Right cardiac atrium (tissue), 5 donors: ENCODE data around the gene GABRE. TPM values are rescaled to one million over a fixed set of nuclear protein-coding genes. Genes with fewer than 3 reads are reported as not detected.

Experiments used
- ATAC-seq, 2 donors: fragments of 200-7000 bp; cut with Tn5 transposase; one replicate each; pipeline versions ENCODE4 v1.8.0 to v1.9.1; 2020; ENCODE audit warnings: moderate library complexity in 2 of 2, mild to moderate bottlenecking in 1 of 2
- DNase-seq, 3 donors: peaks; one replicate each; pipeline ENCODE4 v3.0.0-alpha.2; 2020
- H3K27ac ChIP-seq: one replicate; pipeline ENCODE4 v1.5.1; 2013; ENCODE audit warnings: mild to moderate bottlenecking, low read length, control low read depth, moderate library complexity
- H3K27me3 ChIP-seq: one replicate; pipeline ENCODE4 v1.6.1; 2013; ENCODE audit not compliant: control insufficient read depth, insufficient read depth
- H3K4me1 ChIP-seq: one replicate; pipeline ENCODE4 v1.6.1; 2013; ENCODE audit warnings: low read length; ENCODE audit not compliant: control insufficient read depth, insufficient read depth
- H3K4me3 ChIP-seq: one replicate; pipeline ENCODE4 v1.5.1; 2013; ENCODE audit warnings: low read length, control low read depth
- H3K9me3 ChIP-seq: one replicate; pipeline ENCODE4 v1.6.1; 2013; ENCODE audit warnings: low read length; ENCODE audit not compliant: control insufficient read depth
- WGBS: extraction: QIAGEN DNeasy Blood & Tissue Kit; methylation state at CpG from one replicate; pipeline ENCODE4 v1.1.7; 2013; 5-methylcytosine and 5-hydroxymethylcytosine counted together
- intact Hi-C, 4 donors: fragments of 100-400 bp; cut with DNase I; formaldehyde crosslinking; loops; one replicate each; pipeline versions ENCODE4 v1.11.0 to v1.14.0; 2022 to 2023
- polyA plus RNA-seq: library from polyadenylated mRNA; stranded (reverse); fragments of 200-250 nt; gene quantifications from one replicate; pipeline ENCODE4 v1.2.3, GENCODE V29; 2013
- total RNA-seq, 4 donors: library from RNA; stranded (reverse); fragmentation: NEBNext Ultra II Directional; extraction: Animal tissue kit (Norgen Biotek cat#: 25700); gene quantifications; one replicate each; pipeline ENCODE4 v1.2.1, GENCODE V29; 2021
- donor health status: healthy with polysubstance abuse.
- donor health status: DM: no; HTN: yes; CAD: no.
- donor health status: DM: no; HTN: no; CAD: no.
- donor health status: DM: no; HTN: yes; CAD: no; lungs with severe emphysema.
- donor health status: DM: yes; HTN: yes; CAD: no.

The GABRE gene
- total and polyA plus RNA-seq, 5 donors, result 8.8 to 15.3 (median 11.9) TPM

GRCh38 chrX:151970027-151970426 is 4.4 kb downstream of the GABRE start:
- ATAC-seq, result no peak
- no peak overlapping the region for H3K27ac ChIP-seq
- H3K4me1 ChIP-seq, result peaks cover 2% of the 10 kb centered on the region
- intact Hi-C loops, result no loop called here
- no peaks in the 10 kb centered on the region for H3K27me3 ChIP-seq
- no peak overlapping the region for H3K4me3 ChIP-seq
- peak in 1 of 3 donors; percentile 14 for DNase-seq
- no peaks in the 10 kb centered on the region for H3K9me3 ChIP-seq
- WGBS, result 86% methylated on average over 7 of the region's 7 CpGs

GRCh38 chrX:151966236-151966635 is 8.2 kb downstream of the GABRE start:
- no peaks in the 10 kb centered on the region for H3K27me3 ChIP-seq
- DNase-seq, result no peak
- no peaks in the 10 kb centered on the region for H3K9me3 ChIP-seq
- peaks cover 2% of the 10 kb centered on the region for H3K4me1 ChIP-seq
- ATAC-seq, result no peak
- intact Hi-C loops, result no loop called here
- 86% methylated on average over 6 of the region's 6 CpGs for WGBS
- no peak overlapping the region for H3K4me3 ChIP-seq
- H3K27ac ChIP-seq, result no peak overlapping the region

GRCh38 chrX:151962034-151962433 is 12.4 kb downstream of the GABRE start:
- H3K4me3 ChIP-seq, result no peak overlapping the region
- H3K27ac ChIP-seq, result no peak overlapping the region
- ATAC-seq, result no peak
- DNase-seq, result no peak
- intact Hi-C loops, result no loop called here
- H3K4me1 ChIP-seq, result no peaks in the 10 kb centered on the region
- no peaks in the 10 kb centered on the region for H3K9me3 ChIP-seq
- H3K27me3 ChIP-seq, result no peaks in the 10 kb centered on the region
- WGBS, result 61% methylated on average over 5 of the region's 5 CpGs

GRCh38 chrX:151958101-151958500 is 16.4 kb downstream of the GABRE start:
- H3K4me3 ChIP-seq, result no peak overlapping the region
- H3K27ac ChIP-seq, result no peak overlapping the region
- ATAC-seq (no peak), DNase-seq (no peak)
- WGBS, result 92% methylated on average over 4 of the region's 4 CpGs
- H3K27me3 ChIP-seq, result no peaks in the 10 kb centered on the region
- intact Hi-C loops, result no loop called here
- no peaks in the 10 kb centered on the region for H3K4me1 ChIP-seq
- no peaks in the 10 kb centered on the region for H3K9me3 ChIP-seq

- H3K4me3 ChIP-seq, result no peak overlapping the region
- WGBS, result 95% methylated on average over 15 of the region's 15 CpGs
- no peaks in the 10 kb centered on the region for H3K9me3 ChIP-seq
- no peak for DNase-seq
- no peaks in the 10 kb centered on the region for H3K27me3 ChIP-seq
- H3K27ac ChIP-seq, result no peak overlapping the region
- ATAC-seq, result no peak
- no peaks in the 10 kb centered on the region for H3K4me1 ChIP-seq
- intact Hi-C loops, result no loop called here
Observed at GRCh38 chrX:151954730-151955129, 19.7 kb downstream of the GABRE start.

GRCh38 chrX:151938172-151938571 is 36.3 kb downstream of the GABRE start:
- intact Hi-C loops, result no loop called here
- Histone ChIP-seq H3K4me1 (no peaks in the 10 kb centered on the region), H3K4me3 (no peak overlapping the region), H3K9me3 (no peaks in the 10 kb centered on the region), H3K27me3 (no peaks in the 10 kb centered on the region), H3K27ac (no peak overlapping the region)
- ATAC-seq (no peak), DNase-seq (no peak)

- 88% methylated on average over 1 of the region's 1 CpG for WGBS
Observed at GRCh38 chrX:151935358-151935757, 39.1 kb downstream of the GABRE start.

GRCh38 chrX:151929126-151929525 is 45.4 kb downstream of the GABRE start:
- DNase-seq (peak in 1 of 3 donors; percentile 23), ATAC-seq (no peak)
- Histone ChIP-seq H3K4me1 (peaks cover 2% of the 10 kb centered on the region), H3K9me3 (no peaks in the 10 kb centered on the region), H3K27me3 (no peaks in the 10 kb centered on the region), H3K4me3 (no peak overlapping the region), H3K27ac (no peak overlapping the region)
- intact Hi-C loops, result no loop called here
- WGBS, result 34% methylated on average over 4 of the region's 4 CpGs

More at GRCh38 chrX:151935358-151935757, 39.1 kb downstream of the GABRE start:
- Histone ChIP-seq H3K4me1 (no peaks in the 10 kb centered on the region), H3K27me3 (no peaks in the 10 kb centered on the region), H3K9me3 (no peaks in the 10 kb centered on the region), H3K27ac (no peak overlapping the region), H3K4me3 (no peak overlapping the region)
- ATAC-seq (no peak), DNase-seq (no peak)
- intact Hi-C loops, result no loop called here

- 91% methylated on average over 6 of the region's 6 CpGs for WGBS
- intact Hi-C loops, result no loop called here
- H3K27me3 ChIP-seq, result no peaks in the 10 kb centered on the region
- no peak overlapping the region for H3K27ac ChIP-seq
- no peak for ATAC-seq
- H3K9me3 ChIP-seq, result no peaks in the 10 kb centered on the region
- H3K4me1 ChIP-seq, result no peaks in the 10 kb centered on the region
- DNase-seq, result no peak
- no peak overlapping the region for H3K4me3 ChIP-seq
Observed at GRCh38 chrX:151923648-151924047, 50.8 kb downstream of the GABRE start.

- no peaks in the 10 kb centered on the region for H3K9me3 ChIP-seq
- no peaks in the 10 kb centered on the region for H3K27me3 ChIP-seq
- H3K4me3 ChIP-seq, result no peak overlapping the region
- ATAC-seq, result no peak
- intact Hi-C loops, result no loop called here
- DNase-seq, result no peak
- H3K4me1 ChIP-seq, result no peaks in the 10 kb centered on the region
- H3K27ac ChIP-seq, result no peak overlapping the region
- over 99% methylated on average over 5 of the region's 5 CpGs for WGBS
Observed at GRCh38 chrX:151922692-151923091, 51.8 kb downstream of the GABRE start.

- DNase-seq (no peak), ATAC-seq (no peak)
- WGBS, result 90% methylated on average over 5 of the region's 5 CpGs
- H3K4me3 ChIP-seq, result no peak overlapping the region
- H3K4me1 ChIP-seq, result no peaks in the 10 kb centered on the region
- no peak overlapping the region for H3K27ac ChIP-seq
- H3K27me3 ChIP-seq, result no peaks in the 10 kb centered on the region
- no peaks in the 10 kb centered on the region for H3K9me3 ChIP-seq
- intact Hi-C loops, result no loop called here
Observed at GRCh38 chrX:151921866-151922265, 52.6 kb downstream of the GABRE start.

GRCh38 chrX:151921292-151921691 is 53.2 kb downstream of the GABRE start:
- intact Hi-C loops, result no loop called here
- 92% methylated on average over 10 of the region's 10 CpGs for WGBS
- DNase-seq (no peak), ATAC-seq (no peak)
- H3K27ac ChIP-seq, result no peak overlapping the region
- H3K9me3 ChIP-seq, result no peaks in the 10 kb centered on the region
- H3K4me1 ChIP-seq, result no peaks in the 10 kb centered on the region
- no peak overlapping the region for H3K4me3 ChIP-seq
- no peaks in the 10 kb centered on the region for H3K27me3 ChIP-seq
